Measurements from ENCODE around the gene SPAG7.
A peak's percentile ranks its signal among the peaks of the same experiment; 100 is the strongest.

The SPAG7 gene
- 18.6 to 58.4 (median 37.8) reads per million in 18 experiments for total RNA-seq

- DNase-seq, result peak; percentile 97
Observed at GRCh38 chr17:4967539-4968485, at the start of gene SPAG7. SPAG7 (minus strand) TSS chr17:4967817; CDS start chr17:4967804, 13 bp downstream.

GRCh38 chr17:5014357-5014756 lies 46.7 kb upstream of the SPAG7 start:
- DNase-seq, result no peak

GRCh38 chr17:5011928-5012327 lies 44.3 kb upstream of the SPAG7 start:
- DNase-seq, result peak in 1 of 2 donors; percentile 36

GRCh38 chr17:5003214-5003867 lies 35.7 kb upstream of the SPAG7 start:
- no peak for DNase-seq

GRCh38 chr17:5002121-5002788 lies 34.6 kb upstream of the SPAG7 start:
- DNase-seq, result no peak

GRCh38 chr17:5000237-5000639 lies 32.6 kb upstream of the SPAG7 start:
- DNase-seq, result no peak

- no peak for DNase-seq
Observed at GRCh38 chr17:4999430-5000093, 31.9 kb upstream of the SPAG7 start.

- no peak for DNase-seq
Observed at GRCh38 chr17:4998732-4999429, 31.3 kb upstream of the SPAG7 start.

- no peak for DNase-seq
Observed at GRCh38 chr17:4998027-4998731, 30.6 kb upstream of the SPAG7 start.

- peak; percentile 89 to 92 for DNase-seq
Observed at GRCh38 chr17:4997302-4998026, 29.8 kb upstream of the SPAG7 start, which contains the start of the genes INCA1 and KIF1C. INCA1 (minus strand) TSS chr17:4997522; CDS start chr17:4994437, 3,085 bp downstream. KIF1C (plus strand) TSS chr17:4997950; CDS start chr17:5000247, 2,297 bp downstream.

- no peak for DNase-seq
Observed at GRCh38 chr17:4994081-4994595, 26.5 kb upstream of the SPAG7 start.

- DNase-seq, result peak in 1 of 2 donors; percentile 44
Observed at GRCh38 chr17:4987767-4988567, 20.4 kb upstream of the SPAG7 start.

- peak; percentile 79 to 81 for DNase-seq
Observed at GRCh38 chr17:4986951-4987766, 19.5 kb upstream of the SPAG7 start, which contains the start of gene CAMTA2. CAMTA2 (minus strand) TSS chr17:4987675; CDS start chr17:4986222, 1,453 bp downstream.

- DNase-seq, result peak in 1 of 2 donors; percentile 24
Observed at GRCh38 chr17:4986403-4986802, 18.8 kb upstream of the SPAG7 start.

- peak in 1 of 2 donors; percentile 24 for DNase-seq
Observed at GRCh38 chr17:4982305-4982704, 14.7 kb upstream of the SPAG7 start.

- peak; percentile 38 to 39 for DNase-seq
Observed at GRCh38 chr17:4980644-4981216, 13.1 kb upstream of the SPAG7 start.

GRCh38 chr17:4978726-4979125 lies 11.1 kb upstream of the SPAG7 start:
- peak; percentile 75 to 76 for DNase-seq

All from inflammatory macrophage (primary cell).